Measurements from ENCODE around the gene SIN3B.
A peak's percentile ranks its signal among the peaks of the same experiment; 100 is the strongest.
"Not testable (repeated sequence)": the region's sequence is repeated elsewhere in the genome, so short reads cannot be mapped to it uniquely, and the experiment has no call there.

The SIN3B gene

GRCh38 chr19:16871871-16872270 is 42.7 kb downstream of the SIN3B start:
- no peak for DNase-seq (ENCODE audit: low read depth, low spot score)
- no peak overlapping the region for H3K4me3 ChIP-seq (ENCODE audit: low read depth, low read length)
- TF ChIP-seq, protein P1, sequence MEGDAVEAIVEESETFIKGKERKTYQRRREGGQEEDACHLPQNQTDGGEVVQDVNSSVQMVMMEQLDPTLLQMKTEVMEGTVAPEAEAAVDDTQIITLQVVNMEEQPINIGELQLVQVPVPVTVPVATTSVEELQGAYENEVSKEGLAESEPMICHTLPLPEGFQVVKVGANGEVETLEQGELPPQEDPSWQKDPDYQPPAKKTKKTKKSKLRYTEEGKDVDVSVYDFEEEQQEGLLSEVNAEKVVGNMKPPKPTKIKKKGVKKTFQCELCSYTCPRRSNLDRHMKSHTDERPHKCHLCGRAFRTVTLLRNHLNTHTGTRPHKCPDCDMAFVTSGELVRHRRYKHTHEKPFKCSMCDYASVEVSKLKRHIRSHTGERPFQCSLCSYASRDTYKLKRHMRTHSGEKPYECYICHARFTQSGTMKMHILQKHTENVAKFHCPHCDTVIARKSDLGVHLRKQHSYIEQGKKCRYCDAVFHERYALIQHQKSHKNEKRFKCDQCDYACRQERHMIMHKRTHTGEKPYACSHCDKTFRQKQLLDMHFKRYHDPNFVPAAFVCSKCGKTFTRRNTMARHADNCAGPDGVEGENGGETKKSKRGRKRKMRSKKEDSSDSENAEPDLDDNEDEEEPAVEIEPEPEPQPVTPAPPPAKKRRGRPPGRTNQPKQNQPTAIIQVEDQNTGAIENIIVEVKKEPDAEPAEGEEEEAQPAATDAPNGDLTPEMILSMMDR (IDR thresholded peaks at IDR 0.05; ENCODE audit: low read depth, low read length), result no peak
- in situ Hi-C loops (cut with HindIII; ENCODE audit: low sequenced_read_pairs), result no loop called here

- no peak overlapping the region for H3K4me3 ChIP-seq (ENCODE audit: low read depth, low read length)
- TF ChIP-seq, protein P1 (IDR thresholded peaks at IDR 0.05; ENCODE audit: low read depth, low read length), result no peak
- in situ Hi-C loops (cut with HindIII; ENCODE audit: low sequenced_read_pairs), result no loop called here
- no peak for DNase-seq (ENCODE audit: low read depth, low spot score)
Observed at GRCh38 chr19:16872728-16873127, 43.5 kb downstream of the SIN3B start.

DNA sequence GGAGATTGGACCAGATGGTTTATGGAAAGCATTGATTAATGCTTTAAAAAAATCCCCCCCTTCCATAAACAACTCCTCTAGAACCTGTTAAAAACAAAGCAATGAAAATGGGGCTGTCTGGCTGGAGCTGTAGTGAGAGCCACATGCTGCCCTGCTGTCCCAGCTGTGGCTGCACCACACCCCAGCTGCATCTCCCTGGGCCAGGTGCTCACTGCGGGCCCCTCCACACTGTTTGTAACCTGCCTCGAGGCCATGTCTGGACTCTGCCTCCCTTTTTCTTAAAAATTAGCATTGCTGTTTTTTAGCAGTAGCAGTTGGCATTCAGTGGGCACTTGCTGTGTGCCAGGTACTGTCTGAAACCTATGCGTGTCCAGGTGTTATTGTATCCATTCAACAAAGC is 44.4 kb downstream of the SIN3B start:
- DNase-seq (ENCODE audit: low read depth, low spot score), result no peak
- TF ChIP-seq, protein P1 (IDR thresholded peaks at IDR 0.05; ENCODE audit: low read depth, low read length), result no peak
- in situ Hi-C loops (cut with HindIII; ENCODE audit: low sequenced_read_pairs), result no loop called here
- H3K4me3 ChIP-seq (ENCODE audit: low read depth, low read length), result no peak overlapping the region

GRCh38 chr19:16874250-16874977 is 45.2 kb downstream of the SIN3B start:
- in situ Hi-C loops (cut with HindIII; ENCODE audit: low sequenced_read_pairs), result no loop called here
- H3K4me3 ChIP-seq (ENCODE audit: low read depth, low read length), result no peak overlapping the region
- DNase-seq (ENCODE audit: low read depth, low spot score), result no peak
- TF ChIP-seq, protein P1 (IDR thresholded peaks at IDR 0.05; ENCODE audit: low read depth, low read length), result no peak

- DNase-seq (ENCODE audit: low read depth, low spot score); H3K4me3 ChIP-seq (ENCODE audit: low read depth, low read length); in situ Hi-C loops (cut with HindIII; ENCODE audit: low sequenced_read_pairs): not testable (repeated sequence)
Observed at GRCh38 chr19:16874978-16875299, 45.7 kb downstream of the SIN3B start.

GRCh38 chr19:16875584-16876555 is 46.7 kb downstream of the SIN3B start:
- no peak overlapping the region for H3K4me3 ChIP-seq (ENCODE audit: low read depth, low read length)
- in situ Hi-C loops (cut with HindIII; ENCODE audit: low sequenced_read_pairs), result no loop called here
- TF ChIP-seq, protein P1 (IDR thresholded peaks at IDR 0.05; ENCODE audit: low read depth, low read length), result no peak
- DNase-seq (ENCODE audit: low read depth, low spot score), result no peak

DNA sequence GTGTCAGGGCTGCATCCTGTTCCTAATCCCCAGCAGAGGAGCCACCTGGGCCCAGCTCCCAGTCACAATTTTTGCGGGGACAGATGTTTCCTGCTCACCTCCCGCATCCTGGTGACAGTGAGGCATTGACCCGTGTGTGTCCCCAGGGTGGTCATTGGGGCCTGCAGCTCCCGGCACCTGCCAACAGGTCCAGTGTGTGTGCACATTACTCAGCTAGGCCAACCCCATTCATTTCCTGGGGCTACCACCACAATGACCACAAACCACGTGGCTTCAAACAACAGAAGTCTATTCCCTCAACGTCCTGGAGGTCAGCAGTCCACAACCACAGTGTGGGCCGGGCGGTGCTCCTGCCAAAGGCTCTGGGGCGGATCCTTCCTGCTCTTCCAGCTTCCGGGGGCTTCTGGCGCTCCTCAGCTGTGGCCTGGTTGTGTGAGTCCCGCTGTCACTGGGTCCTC is 47.7 kb downstream of the SIN3B start:
- no peak overlapping the region for H3K4me3 ChIP-seq (ENCODE audit: low read depth, low read length)
- TF ChIP-seq, protein P1 (IDR thresholded peaks at IDR 0.05; ENCODE audit: low read depth, low read length), result no peak
- in situ Hi-C loops (cut with HindIII; ENCODE audit: low sequenced_read_pairs), result no loop called here
- peak; percentile 64 for DNase-seq (ENCODE audit: low read depth, low spot score)
